Activated CD4-positive, CD25-positive, alpha-beta regulatory T cell treated with anti-CD3 and anti-CD28 coated beads, Interleukin-2, amount 50 U/mL, for 24 hours (primary cell): ENCODE results near the gene PTH1R.

Experiments used
- ATAC-seq, 2 donors: fragments of 150-1000 bp; cut with Tn5 transposase; one replicate each; pipeline ENCODE4 v1.10.0; 2021; ENCODE audit warnings: mild to moderate bottlenecking in 1 of 2, moderate library complexity in 1 of 2

The PTH1R gene

DNA sequence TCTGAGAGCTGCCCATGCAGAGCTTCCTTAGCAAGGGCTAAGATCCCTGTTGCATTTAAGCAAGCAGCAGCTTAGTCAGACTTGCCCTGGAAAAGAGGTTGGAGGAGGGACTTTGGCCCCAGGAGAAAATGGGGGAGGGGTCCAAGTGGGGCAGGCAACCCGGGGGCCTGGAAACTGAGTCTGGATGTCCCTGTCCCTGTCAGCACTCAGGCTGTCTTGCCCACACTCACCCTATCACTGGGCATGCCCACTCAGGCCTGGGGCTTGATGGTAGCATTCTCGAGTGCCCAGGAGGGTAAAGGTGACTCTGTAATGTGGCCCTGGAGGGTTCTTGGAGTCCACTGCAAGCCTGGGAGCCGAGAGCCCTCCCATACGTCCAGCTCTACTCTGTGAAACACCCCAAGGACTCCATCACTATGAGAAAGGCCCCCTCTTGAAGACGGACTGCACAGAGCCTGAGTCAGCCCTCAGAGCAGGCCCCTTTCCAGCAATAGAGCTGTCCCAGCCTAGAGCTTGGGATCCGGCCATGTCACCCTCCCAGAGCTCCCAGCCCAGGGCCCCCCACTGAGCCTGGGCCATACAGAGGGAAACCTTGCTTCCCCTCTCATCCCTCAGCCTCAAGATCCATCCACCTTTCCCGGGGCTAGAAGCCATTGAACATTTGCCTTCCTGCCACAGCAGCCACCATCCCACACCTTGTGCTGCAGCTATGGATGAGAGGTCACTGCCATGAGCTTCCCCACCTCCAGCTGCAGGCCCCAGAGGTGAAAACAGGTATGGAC, 27.6 kb upstream of the PTH1R start:
- no peak for ATAC-seq

DNA sequence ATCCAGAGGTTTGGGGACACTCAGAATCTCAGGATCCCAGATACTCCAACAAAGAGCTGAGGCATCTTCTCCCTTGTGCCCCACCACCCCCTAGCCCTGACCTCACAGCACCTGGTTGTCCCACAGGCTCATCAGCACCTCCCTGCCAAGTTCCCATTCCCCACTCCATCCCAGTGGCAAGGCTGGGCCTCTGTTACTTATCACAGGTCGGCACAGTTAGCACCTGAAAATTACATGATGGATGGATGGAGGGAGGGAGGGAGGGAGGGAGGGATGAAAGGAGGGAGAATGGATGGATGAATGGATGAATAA, 27.1 kb upstream of the PTH1R start:
- ATAC-seq = no peak

DNA sequence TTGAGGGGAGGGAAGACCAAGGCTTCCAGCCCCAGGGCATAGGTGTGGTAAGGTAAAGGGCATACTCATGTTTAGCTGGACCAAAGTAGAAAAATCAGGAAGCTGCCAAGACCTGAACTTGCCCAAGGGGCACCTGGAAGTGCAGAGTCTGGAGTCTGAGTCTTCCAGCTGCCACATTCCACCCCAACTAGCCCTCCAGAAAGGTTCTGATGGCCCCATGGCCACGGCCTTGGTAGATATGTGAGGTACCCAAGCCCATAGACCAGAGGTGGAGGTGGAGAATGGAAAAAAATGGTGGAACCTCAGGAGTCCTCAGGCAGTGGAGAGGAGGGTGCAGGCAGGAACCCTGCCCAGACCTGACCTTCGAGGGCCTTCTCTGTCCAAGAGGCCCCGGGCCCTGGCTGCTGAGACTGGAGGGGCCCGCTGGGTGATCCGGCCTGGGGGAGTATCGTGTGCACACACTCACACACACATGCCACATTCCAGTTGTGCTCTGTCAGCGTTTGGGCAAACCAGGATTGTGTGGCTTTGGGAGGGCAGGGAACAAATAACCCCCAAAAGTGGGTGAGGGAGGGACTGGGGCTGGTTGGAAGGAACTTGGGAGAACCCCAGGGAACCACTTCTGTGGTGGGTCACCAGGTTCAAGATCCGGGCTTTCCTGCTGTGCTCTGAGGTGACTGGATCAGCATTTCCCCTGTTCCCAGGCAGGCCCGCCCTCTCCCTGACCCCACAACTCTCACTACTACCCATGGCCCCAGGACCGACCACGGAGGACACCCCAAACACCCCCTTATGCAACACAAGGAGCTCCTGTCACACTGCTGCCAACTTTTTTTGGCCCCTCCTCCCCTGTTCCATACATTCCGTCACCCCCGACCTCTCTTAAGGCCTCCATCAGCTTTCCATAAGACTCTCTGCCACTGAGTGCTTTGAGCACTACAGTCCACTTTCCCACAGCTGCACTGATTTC, 25.9 kb upstream of the PTH1R start:
- no peak for ATAC-seq

DNA sequence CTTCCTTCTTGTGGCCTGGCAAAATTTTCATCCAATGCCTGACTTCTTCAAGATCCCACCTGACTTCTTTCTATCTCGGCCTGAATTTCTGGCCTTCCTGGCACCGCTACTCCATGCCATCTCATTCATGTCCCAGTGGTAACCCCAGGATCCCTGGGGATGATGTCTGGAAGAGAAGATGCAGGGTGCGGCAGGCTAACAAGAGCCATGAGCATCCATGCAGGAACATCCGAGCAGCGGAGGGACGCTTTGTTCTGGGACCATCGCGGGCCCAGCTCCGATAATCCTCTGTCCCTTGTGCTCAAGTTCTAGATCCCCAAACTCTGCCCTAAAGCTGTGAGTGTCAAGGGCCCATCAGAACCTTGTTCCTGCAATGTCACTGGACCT, 25.2 kb upstream of the PTH1R start:
- no peak for ATAC-seq

DNA sequence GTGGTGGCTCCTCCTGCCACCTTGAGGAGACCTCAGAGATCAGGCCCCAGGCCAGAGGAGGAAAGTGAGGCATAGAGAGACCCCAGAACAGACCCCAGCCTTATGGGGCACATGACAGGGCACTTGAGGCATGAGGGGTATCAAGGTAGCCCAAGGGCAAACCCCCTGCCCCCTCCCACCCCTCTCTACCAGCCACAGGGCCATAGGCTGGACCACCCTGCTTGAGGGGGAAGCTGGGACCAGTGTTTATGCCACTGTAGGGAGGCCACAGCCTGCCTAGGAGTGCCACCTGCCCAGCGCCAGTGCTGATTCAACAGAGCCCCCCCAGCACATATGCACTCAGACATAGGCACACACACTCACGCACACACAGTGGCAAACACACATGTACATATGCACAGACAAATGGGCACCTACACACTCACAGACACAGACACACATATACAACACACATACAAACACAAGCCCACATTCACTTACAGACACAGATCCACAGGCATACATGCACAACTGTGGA, 24.6 kb upstream of the PTH1R start:
- no peak for ATAC-seq

DNA sequence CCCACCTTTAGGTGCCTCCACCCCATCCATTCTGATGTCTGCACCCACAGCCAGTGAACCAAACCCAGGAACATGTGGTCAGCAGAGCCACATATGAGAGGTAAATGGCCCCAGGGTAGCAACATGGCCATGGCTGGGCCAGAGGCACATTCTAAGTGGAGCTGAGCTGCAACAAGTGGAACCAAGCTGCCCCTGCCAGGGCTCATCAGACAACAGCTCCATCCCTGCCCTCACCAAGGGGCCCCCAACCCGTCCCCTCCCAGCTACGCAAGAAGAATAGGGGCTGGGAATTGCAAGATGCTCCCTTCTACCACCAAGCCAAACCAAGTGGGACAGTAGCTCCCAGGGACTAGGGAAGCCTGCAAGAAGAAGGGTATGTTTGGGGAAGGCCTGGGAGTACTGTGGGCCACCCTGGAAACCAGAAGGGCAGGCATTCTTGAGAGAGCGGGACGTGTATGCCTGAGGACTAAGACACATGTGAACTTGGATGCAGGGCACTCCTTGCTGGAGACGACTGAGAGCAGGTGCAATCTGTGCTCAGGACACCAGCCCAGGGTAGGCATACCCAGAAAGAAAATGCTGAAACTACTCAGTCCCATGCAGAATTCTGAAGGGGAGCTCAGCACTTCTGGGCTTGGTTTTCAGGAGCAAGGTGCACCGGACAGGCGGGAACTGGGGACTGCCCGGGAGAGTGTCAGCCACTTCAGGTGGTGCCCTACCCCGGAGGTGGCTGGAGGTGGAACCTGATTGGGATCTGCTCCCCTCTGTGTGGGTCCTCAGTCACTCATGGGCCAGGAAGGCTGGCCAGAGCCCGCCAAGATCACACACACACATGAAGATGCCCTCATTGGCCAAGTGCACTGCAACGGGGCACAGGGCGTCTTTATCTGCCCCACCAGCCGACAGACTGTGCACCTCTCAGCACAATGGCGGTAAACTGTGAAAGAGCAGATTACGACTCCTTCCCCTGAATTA, 23.8 kb upstream of the PTH1R start:
- no peak for ATAC-seq

DNA sequence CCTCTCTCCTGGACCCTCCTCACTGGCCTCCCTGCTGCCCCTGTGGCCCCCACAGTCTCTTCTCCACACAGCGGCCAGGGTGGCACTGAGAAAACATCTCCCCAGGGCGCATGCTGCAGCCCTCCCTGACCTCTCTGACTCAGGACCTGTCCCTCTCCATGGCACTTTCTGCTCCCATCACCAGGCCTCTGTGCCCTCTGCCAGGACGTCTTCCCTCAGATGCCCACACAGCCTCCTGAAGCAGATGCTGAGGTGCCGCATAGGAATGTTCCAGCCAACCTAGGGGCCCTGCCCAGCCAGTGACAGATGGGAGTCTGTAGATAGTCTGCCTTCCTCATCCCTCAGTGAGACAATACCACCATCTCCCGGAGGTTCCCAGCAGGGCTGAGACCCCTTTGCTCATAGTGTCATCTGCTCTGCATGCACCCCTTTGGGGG, 22.9 kb upstream of the PTH1R start:
- ATAC-seq = no peak

DNA sequence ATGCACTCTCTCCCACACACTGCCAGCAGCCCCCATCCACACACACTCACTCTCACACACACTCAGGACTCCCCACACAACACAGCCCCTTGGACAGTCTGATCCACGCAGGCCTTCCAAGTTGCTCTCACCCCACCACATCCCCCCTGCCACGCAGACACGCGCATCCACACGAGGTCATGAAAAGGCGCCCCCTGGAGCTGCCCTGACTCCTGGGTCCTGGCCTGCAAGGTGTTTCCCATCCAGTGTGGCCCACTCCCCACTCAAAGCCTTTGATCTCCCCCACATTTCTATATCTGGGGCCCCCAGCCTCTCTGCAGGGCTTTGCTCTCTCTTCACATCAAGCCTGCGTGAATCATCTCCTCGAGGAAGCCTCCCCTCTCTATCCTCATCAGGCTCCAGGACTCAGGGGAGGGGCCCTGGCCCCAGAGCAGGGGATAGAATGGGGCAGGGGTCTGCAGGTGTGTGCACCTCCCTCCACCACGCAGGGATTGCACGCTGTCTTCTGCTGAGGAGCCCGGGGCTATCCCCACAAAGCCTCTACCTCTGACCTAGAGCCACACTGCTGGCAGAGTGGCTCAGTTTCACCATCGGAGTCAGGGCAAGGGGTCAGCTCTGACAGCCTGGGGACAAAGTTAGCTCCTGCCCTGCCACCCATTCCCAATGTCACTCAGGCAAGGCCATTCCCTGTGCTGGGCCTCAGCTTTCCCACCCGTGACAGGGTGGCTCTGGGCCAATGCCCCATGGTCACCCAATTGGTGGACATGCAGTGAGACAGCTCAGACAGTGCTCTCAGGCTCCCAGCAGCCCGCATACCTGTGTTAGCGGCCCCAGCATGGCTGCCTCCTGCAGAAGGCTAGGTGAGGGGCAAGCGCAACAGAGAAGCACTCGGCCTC, 20.7 kb upstream of the PTH1R start:
- ATAC-seq = no peak

DNA sequence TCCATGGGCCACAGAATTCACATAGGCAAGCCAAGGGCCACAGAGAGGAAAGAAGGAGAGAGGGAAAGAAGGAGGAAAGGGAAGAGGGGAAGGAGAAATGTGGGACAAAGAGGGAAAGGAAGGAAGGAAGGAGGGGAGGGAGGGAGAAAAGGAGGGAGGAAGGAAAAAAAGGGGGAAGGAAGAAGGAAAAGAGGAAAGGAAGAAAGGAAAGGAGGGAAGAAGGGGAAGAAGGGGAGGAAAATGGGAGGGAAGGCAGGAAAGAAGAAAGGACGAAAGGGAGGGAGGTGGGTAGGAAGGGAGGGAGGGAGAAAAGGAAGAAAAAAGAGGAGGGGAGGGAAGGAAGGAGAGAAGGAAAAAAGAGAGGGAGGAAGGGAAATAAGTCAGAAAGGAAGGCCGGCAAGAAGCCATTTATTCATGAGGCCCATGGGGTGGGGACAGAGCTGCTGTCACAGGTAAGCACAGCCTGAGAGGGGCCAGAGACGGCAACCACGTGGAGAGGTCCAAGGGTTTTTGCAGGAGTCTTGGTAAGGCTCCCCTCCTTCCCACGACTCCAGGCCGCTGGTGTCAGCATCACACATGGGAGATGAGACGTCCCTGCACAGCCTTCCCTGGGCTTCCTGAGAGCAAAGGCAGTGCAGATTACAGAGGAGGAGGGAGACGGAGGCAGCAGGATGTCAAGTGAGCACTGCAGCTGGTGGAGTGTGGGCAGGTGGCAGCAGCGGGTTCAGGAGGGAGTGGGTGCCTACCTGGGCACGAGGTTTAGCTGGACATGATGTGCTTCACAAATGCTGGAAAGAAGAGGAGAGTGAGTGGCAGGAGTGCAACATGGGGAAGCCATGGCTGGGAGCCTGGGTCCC, 19.8 kb upstream of the PTH1R start:
- ATAC-seq = no peak

DNA sequence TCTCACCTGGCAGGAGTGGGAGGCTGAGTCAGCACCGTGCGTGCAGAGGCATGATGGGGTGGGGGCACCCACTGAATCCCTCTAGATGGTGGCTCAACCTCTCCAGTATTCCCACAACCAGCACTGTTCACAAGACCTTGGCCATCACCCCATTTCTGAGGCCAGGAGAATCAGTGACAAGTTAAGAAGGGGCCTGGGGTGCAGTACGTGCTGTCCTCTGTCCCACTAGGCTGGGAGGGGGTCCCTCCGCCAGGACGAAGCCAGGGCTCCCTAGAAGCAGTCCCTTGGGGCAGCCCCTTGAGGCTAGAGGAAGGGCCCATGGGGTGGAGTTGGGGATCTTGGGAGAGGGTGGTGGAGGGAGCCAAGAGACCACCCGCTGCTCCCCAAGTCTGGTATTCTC, 19.1 kb upstream of the PTH1R start:
- no peak for ATAC-seq

DNA sequence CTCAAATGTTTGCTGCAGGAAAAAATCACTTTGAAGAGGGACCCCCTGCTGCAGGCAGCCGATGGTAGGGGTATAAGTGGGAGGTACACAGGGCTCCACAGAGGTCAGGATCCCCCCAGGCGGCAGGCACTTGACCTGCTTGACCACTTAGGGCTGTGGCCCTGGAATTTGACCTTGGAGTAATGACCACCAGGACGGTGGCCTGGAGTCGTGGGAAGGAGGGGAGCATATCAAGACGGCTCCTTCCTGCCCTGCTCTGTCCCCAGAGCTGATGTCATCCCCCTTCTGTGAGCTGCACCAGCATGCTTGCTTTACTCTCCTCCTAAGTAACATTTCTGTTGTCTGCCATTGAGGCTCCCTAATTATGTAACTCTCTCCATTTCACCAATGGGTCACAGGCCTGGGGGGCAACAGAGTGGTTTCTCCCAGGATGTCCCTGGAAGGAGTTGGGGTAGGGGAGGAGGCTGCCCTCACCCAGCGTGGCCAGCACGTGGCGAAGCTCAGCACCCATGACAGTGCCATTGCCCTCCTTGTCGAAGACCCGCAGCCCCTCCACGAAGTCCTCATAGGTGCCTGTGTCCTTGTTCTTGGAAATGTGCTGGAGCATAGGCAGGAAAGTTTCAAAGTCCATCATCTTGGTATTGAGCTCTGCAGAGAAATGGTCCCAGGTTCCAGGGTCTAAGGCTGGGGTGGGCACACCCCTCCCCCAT, 18.4 kb upstream of the PTH1R start:
- no peak for ATAC-seq

DNA sequence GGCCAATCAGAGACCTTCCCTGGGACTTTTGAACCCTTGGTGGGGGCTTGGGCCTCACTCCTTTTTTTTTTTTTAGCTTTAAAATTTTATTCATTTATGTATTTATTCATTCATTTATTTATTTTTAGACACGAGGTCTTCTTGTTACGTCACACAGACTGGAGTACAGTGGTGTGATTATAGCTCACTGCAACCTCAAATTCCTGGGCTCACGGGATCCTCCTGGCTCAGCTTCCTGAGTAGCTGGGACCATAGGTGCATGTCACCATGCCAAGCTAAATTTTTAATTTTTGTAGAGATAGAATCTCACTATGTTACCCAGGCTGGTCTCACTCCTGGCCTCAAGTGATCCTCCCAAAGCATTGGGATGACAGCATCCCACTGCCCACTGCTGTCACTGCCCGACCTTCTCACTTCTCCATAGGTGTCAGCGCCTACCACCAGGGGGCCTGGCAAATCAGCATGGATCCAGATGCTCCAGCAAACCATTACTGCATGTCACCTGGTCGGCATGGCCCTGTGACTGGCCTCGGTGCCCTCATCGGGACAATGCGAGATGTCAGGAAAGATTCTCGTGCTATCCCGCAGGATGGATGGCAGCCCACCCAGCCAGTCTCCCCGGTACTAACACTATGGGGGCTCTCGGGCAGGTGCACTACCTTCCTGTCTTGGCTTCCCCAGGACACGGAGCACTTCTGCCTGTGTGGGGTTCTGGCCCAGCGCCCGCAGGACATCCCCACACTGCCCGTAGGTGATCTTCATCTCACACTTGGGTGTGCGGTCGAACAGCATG, 17.3 kb upstream of the PTH1R start:
- ATAC-seq = no peak

DNA sequence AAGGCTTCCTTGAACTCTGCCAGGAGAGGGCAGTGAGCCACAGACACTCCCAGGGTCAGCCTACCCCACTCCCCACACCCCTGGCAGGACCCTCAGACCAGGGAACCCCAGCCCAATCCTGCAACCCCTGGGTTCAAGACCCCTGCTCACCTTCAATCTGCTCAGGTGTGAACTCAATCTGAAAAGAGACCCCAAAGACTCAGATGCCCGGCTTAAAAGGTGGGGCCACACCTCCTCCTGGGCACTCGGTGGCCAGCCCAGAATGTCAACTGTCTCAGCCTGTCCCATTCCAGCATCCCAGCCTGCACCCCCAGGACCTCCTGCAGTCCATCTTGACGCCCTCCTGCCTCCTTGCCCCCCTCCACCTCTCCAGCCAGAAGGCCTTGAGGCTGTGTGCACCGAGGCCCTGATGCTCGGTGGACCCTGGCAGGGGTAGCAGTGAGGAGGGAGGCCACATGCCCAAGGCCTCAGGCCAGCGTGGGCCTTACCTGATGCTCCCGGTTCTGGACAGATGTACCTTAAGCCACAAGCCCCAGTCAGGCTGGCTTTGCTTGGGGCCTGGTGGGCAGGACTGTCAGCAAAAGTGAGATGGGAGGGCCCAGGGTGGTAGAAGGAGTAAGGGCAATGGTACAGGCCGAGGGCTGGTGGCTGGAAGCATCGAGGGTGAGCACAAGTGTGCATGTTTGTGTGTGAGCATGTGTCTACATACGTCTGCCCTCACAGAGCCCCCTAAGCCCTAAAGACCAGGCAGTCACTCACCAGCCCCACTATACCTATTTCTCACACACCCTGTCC, 16.5 kb upstream of the PTH1R start:
- no peak for ATAC-seq

DNA sequence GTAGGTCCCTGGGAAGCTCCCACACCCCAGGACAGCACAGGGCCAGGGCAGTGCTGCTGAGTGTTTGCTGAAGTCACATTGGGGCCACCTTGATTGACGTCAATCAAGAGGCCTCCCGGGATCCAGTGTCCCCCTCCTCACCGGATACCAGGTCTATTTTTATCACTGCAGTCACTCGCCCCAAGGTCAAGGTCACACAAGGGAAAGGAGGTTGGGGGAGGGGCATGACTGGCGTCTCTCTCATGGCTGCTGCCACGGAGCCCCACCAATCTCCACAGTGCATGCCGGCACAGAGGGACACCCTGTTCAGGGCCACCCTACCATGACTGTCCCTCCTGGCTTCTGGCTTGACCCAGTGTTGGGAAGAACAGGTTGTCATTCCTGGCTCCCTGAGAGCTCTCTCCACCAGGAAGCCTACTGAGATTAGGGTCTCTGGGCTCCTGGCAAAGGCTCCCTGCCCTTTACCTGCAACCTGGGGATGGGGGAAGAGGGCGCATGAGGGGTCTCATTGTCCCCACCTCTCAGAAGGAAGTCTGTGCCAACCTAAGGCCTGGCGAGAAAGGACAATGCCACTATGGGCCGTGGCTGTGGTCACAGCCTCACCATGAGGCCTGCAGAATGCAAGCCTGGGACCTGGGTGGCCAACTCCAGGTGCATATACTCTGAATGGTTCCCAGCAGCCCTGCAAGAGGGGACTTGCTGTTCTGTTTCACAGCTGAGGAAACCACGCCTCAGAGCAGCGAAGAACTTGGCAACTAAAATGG, 15.7 kb upstream of the PTH1R start:
- ATAC-seq = no peak

DNA sequence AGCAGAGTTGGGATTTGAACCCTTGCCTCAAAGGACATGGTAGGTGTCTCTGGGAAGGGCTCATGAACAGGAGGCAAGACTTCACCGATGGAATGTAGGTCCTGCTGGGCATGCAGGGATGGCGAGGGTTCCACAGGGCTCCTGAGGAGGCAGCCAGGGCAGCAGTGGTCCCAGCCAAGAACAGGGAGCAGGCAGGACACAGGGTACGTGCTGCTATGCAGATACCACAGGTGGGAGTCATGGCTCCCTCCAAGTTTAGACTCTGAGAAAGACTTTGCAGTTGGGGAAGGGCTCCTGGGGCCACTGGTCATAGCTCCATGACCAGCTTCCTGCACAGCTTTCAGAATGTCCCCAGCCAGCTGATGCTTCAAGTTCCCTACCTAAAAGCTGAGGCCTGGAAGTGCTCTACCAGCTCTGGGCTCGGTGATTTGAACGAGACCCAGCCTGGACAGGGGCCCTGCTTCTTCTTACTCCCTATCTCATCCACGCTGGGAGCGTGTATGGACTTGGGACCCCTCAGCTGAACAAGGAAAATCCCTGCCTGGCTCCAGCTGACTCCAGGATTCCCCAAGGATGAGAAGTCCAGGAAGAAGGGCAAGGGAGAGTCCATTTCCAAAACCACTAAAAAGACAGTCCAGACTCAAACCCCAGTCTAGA, 15.0 kb upstream of the PTH1R start:
- ATAC-seq = no peak

DNA sequence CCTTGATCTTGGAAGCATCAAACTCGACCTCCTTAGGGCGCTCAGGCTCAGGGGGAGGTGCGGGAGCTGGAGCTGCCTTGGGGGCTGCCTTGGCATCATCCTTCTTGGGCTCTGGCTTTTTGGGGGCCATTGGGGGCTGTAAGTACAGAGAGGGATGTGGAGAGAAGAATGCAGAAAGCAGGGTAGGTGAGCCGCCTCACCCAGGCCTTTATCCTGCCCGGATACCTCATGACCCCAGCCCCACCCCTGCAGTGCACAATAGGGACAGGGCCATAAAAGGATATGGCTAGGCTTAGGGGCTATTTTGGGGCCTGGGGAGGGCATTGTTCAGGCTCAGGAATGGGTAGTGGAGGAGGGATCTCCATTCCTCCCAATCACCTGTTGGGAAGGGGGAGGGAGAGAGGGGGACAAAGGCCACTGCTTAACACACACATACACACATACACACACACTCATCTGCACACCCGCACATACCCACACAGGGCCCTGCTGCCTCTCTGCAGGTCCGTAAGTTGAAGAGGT, 14.2 kb upstream of the PTH1R start, which contains the start of gene MYL3:
TSS of gene MYL3 (minus strand) at position 184 of the 522 bp plus-strand sequence. CDS start at position 130, 54 bp downstream.
- ATAC-seq = no peak
